DOHH2 (cell line): ENCODE results near the gene ELOVL7.

Source experiments
- H3F3A ChIP-seq: fragments of 200-600 bp; sonication (generic), shearing (Covaris generic); 2 replicates; pipeline ENCODE4 v1.6.0; 2016; ENCODE audit warnings: antibody characterized with exemption, mild to moderate bottlenecking; ENCODE audit not compliant: control insufficient read depth, insufficient read depth
- H3K27ac ChIP-seq: fragments of 200-600 bp; sonication (generic); 2 replicates; pipeline ENCODE4 v1.5.1; 2014; ENCODE audit warnings: low read depth, mild to moderate bottlenecking, low read length, moderate library complexity
- H3K27me3 ChIP-seq: fragments of 200-600 bp; sonication (generic); 2 replicates; pipeline ENCODE4 v1.6.1; 2014; ENCODE audit warnings: mild to moderate bottlenecking, low read length, mixed read lengths; ENCODE audit not compliant: control insufficient read depth
- H3K36me3 ChIP-seq: fragments of 200-600 bp; sonication (generic); 2 replicates; pipeline ENCODE4 v1.6.1; 2014; ENCODE audit warnings: mild to moderate bottlenecking, low read length, moderate library complexity, mixed read lengths; ENCODE audit not compliant: control insufficient read depth
- H3K4me1 ChIP-seq: fragments of 200-600 bp; sonication (generic); 2 replicates; pipeline ENCODE4 v1.6.1; 2014; ENCODE audit warnings: mild to moderate bottlenecking, low read length, mixed read lengths; ENCODE audit not compliant: control insufficient read depth
- H3K4me2 ChIP-seq: fragments of 200-600 bp; sonication (generic); 2 replicates; pipeline ENCODE4 v1.6.0; 2014; ENCODE audit warnings: mild to moderate bottlenecking, low read length, moderate library complexity
- H3K4me3 ChIP-seq: fragments of 200-600 bp; sonication (generic); 2 replicates; pipeline ENCODE4 v1.5.1; 2014; ENCODE audit warnings: mild to moderate bottlenecking, low read length, mixed read lengths
- H3K79me2 ChIP-seq: fragments of 200-600 bp; sonication (generic); 2 replicates; pipeline ENCODE4 v1.6.1; 2014; ENCODE audit warnings: mild to moderate bottlenecking, low read length, mixed read lengths; ENCODE audit not compliant: control insufficient read depth
- H3K9me2 ChIP-seq: fragments of 200-600 bp; sonication (generic); replicated peaks from 2 replicates; pipeline ENCODE4 v1.6.1; 2014; ENCODE audit warnings: mild to moderate bottlenecking, low read length, mixed read lengths; ENCODE audit not compliant: control insufficient read depth
- H3K9me3 ChIP-seq: fragments of 200-600 bp; sonication (generic); 2 replicates; pipeline ENCODE4 v1.6.1; 2014; ENCODE audit warnings: antibody characterized with exemption, low read length, mixed read lengths; ENCODE audit not compliant: control insufficient read depth, insufficient read depth
- H4K20me1 ChIP-seq: fragments of 200-600 bp; sonication (generic); 2 replicates; pipeline ENCODE4 v1.6.0; 2014; ENCODE audit warnings: low read depth, mild to moderate bottlenecking, antibody characterized with exemption, low read length, moderate library complexity; ENCODE audit not compliant: control insufficient read depth, insufficient read depth
- EZH2phosphoT487 ChIP-seq: fragments of 200-600 bp; sonication (generic); IDR thresholded peaks from 2 replicates; pipeline ENCODE4 v1.6.1; 2017; ENCODE audit warnings: borderline replicate concordance, mild to moderate bottlenecking, antibody characterized with exemption, low read length, moderate library complexity, mixed read lengths
- TF ChIP-seq, protein P1 (sequence below): fragments of 200-600 bp; sonication (generic); IDR thresholded peaks from one replicate; pipeline ENCODE4 v1.5.1; 2014; ENCODE audit warnings: antibody characterized with exemption, mild to moderate bottlenecking, low read depth, low read length; ENCODE audit not compliant: poor library complexity, severe bottlenecking

The ELOVL7 gene

DNA sequence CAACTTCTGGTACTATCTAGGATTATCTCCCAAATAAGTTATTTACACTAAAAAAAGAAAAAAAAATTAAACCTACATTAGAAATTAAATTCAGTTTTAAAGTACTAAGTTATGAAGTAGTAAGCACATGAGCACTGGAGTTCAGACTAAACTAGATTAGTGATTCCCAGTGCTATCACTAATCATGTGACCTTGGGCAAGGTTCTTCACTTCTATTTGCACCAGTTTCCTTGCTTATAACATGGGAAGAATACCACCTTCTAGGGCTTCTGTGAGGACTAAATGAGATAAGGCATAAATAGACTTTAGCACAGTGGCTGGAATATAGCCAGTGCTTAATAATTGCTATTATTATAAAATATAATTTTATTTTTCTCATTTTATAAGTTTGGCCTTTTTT is 10.5 kb downstream of the ELOVL7 start:
- no peaks in the 10 kb centered on the region for H3K4me1 ChIP-seq
- H4K20me1 ChIP-seq = no peaks in the 10 kb centered on the region
- no peaks in the 10 kb centered on the region for H3K79me2 ChIP-seq
- H3F3A ChIP-seq = no peaks in the 10 kb centered on the region
- no peak overlapping the region for H3K4me3 ChIP-seq
- no peak overlapping the region for H3K27ac ChIP-seq
- TF ChIP-seq EZH2phosphoT487 = no peak
- TF ChIP-seq, protein P1, sequence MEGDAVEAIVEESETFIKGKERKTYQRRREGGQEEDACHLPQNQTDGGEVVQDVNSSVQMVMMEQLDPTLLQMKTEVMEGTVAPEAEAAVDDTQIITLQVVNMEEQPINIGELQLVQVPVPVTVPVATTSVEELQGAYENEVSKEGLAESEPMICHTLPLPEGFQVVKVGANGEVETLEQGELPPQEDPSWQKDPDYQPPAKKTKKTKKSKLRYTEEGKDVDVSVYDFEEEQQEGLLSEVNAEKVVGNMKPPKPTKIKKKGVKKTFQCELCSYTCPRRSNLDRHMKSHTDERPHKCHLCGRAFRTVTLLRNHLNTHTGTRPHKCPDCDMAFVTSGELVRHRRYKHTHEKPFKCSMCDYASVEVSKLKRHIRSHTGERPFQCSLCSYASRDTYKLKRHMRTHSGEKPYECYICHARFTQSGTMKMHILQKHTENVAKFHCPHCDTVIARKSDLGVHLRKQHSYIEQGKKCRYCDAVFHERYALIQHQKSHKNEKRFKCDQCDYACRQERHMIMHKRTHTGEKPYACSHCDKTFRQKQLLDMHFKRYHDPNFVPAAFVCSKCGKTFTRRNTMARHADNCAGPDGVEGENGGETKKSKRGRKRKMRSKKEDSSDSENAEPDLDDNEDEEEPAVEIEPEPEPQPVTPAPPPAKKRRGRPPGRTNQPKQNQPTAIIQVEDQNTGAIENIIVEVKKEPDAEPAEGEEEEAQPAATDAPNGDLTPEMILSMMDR = no peak
- no peaks in the 10 kb centered on the region for H3K27me3 ChIP-seq
- no peaks in the 10 kb centered on the region for H3K9me2 ChIP-seq
- H3K4me2 ChIP-seq = no peak overlapping the region
- H3K9me3 ChIP-seq = no peaks in the 10 kb centered on the region
- H3K36me3 ChIP-seq = no peaks in the 10 kb centered on the region

DNA sequence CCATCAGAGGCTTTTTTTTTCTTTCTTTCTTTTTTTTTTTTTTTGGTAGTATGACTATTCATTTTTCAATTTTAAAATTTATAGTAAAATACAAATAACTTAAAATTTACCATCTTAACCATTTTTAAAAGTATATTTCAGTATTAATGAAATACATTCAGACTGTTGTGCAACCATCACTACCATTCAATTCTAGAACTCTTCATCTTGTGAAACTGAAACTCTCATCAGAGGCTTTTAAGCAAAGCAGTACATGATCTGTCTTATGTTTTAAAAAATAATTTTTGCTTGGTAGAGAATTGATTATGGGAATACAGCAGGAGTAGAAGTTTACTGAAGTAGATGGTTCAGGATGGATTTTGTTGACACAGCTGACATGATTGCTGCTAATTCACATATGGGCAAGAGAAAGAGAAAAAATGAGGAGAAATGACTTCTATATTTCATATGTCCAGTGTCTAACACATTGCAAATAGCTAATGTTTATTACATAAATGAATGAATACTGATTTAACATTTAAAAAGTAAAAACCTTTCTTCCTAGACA is 13.4 kb downstream of the ELOVL7 start:
- Histone ChIP-seq H3K9me2 (no peaks in the 10 kb centered on the region), H3F3A (no peaks in the 10 kb centered on the region), H3K27me3 (peaks cover 3% of the 10 kb centered on the region; the same call in 1 of the 2 replicates), H4K20me1 (no peaks in the 10 kb centered on the region), H3K9me3 (no peaks in the 10 kb centered on the region), H3K27ac (no peak overlapping the region), H3K36me3 (no peaks in the 10 kb centered on the region), H3K79me2 (no peaks in the 10 kb centered on the region), H3K4me3 (no peak overlapping the region), H3K4me2 (no peak overlapping the region), H3K4me1 (no peaks in the 10 kb centered on the region)
- no peak for TF ChIP-seq EZH2phosphoT487
- TF ChIP-seq, protein P1 = no peak

- no peak overlapping the region for H3K4me3 ChIP-seq
- TF ChIP-seq, protein P1 = no peak
- no peaks in the 10 kb centered on the region for H3F3A ChIP-seq
- H3K9me2 ChIP-seq = no peaks in the 10 kb centered on the region
- no peak overlapping the region for H3K27ac ChIP-seq
- no peaks in the 10 kb centered on the region for H3K4me1 ChIP-seq
- H3K36me3 ChIP-seq = no peaks in the 10 kb centered on the region
- H3K9me3 ChIP-seq = no peaks in the 10 kb centered on the region
- peaks cover 3% of the 10 kb centered on the region; the same call in 1 of the 2 replicates for H3K27me3 ChIP-seq
- no peaks in the 10 kb centered on the region for H4K20me1 ChIP-seq
- no peak overlapping the region for H3K4me2 ChIP-seq
- no peaks in the 10 kb centered on the region for H3K79me2 ChIP-seq
These were observed 14.4 kb downstream of the ELOVL7 start for GRCh38 chr5:60829490-60830266.
